K562 (cell line): Measurements from ENCODE around the gene MICAL2. TPM values are rescaled to one million over a fixed set of nuclear protein-coding genes. Genes with fewer than 3 reads are reported as not detected.

Experiments
- ATAC-seq: fragments of 200-7000 bp; cut with Tn5 transposase; 3 replicates; pipeline ENCODE4 v1.9.1; 2020; ENCODE audit warnings: moderate library complexity
- BruUV-seq: library from RNA; stranded (reverse); fragments of 400-500 nt; replicated peaks from 2 replicates; lab custom pipeline; 2021; lab: Mats Ljungman, UMichigan
- CTCF ChIA-PET: fragments of 300-600 bp; formaldehyde crosslinking; extraction: SDS; loops from one replicate; lab custom pipeline; 2021; ENCODE audit warnings: low intra/inter-chr PET ratio; lab: Yijun Ruan, JAX
- POLR2A ChIA-PET: fragments of 300-600, 350-650 bp; sonication (Branson Sonifier 250); formaldehyde crosslinking; extraction: SDS; loops from one replicate; lab custom pipeline; 2021; ENCODE audit warnings: antibody characterized with exemption, inconsistent platforms; lab: Yijun Ruan, JAX
- DNase-seq, 4 experiments: peaks; one replicate each; pipeline versions ENCODE4 v3.0.0 to v3.0.0-alpha.2; 2011 to 2018; ENCODE audit warnings: low spot score in 3 of 4, mixed read lengths in 3 of 4; ENCODE audit errors: extremely low read depth in 1 of 4
- FAIRE-seq: peaks from 2 replicates; lab custom pipeline; 2011; peaks lifted over from hg19 to GRCh38; lab: Jason Lieb, UNC
- H2AFZ ChIP-seq: 2 replicates; pipeline ENCODE4 v1.6.0; 2011; ENCODE audit warnings: low read depth, low read length, control low read depth, inconsistent platforms
- H3K27ac ChIP-seq: fragments of 200-600 bp; 3 replicates; pipeline ENCODE4 v1.8.0; 2011; ENCODE audit warnings: low read depth, mild to moderate bottlenecking, control low read depth, inconsistent platforms, low read length, moderate library complexity, mixed read lengths; ENCODE audit errors: extremely low read depth
- H3K27me3 ChIP-seq, 2 experiments: fragments of 300-600 bp in 1 of 2; 2 replicates in 1 of 2; 3 replicates in 1 of 2; pipeline versions ENCODE4 v1.6.0 to v1.8.0; 2011; ENCODE audit warnings: inconsistent platforms in 2 of 2, low read length in 2 of 2, mild to moderate bottlenecking in 1 of 2, mixed read lengths in 1 of 2, moderate library complexity in 1 of 2; ENCODE audit not compliant: control insufficient read depth in 2 of 2, insufficient read depth in 2 of 2
- H3K36me3 ChIP-seq: fragments of 300-600 bp; 3 replicates; pipeline ENCODE4 v1.8.0; 2011; ENCODE audit warnings: mild to moderate bottlenecking, low read length, inconsistent platforms; ENCODE audit not compliant: control insufficient read depth, insufficient read depth
- H3K4me1 ChIP-seq, 2 experiments: fragments of 200-600 bp in 1 of 2; replicated peaks in 1 of 2; 2 replicates in 1 of 2; 3 replicates in 1 of 2; pipeline versions ENCODE4 v1.5.1 to v1.8.0; 2011; ENCODE audit warnings: inconsistent platforms in 2 of 2, low read length in 2 of 2, mild to moderate bottlenecking in 1 of 2, mixed read lengths in 1 of 2, moderate library complexity in 1 of 2; ENCODE audit not compliant: control insufficient read depth in 2 of 2, insufficient read depth in 2 of 2
- H3K4me2 ChIP-seq: 2 replicates; pipeline ENCODE4 v1.6.1; 2011; ENCODE audit warnings: low read length, control low read depth, inconsistent platforms, mixed read lengths; ENCODE audit not compliant: insufficient read depth
- H3K4me3 ChIP-seq: fragments of 200-600 bp; sonication (generic), shearing (Covaris generic); 2 replicates; pipeline ENCODE4 v1.5.1; 2016; ENCODE audit warnings: control low read depth, inconsistent platforms
- H3K79me2 ChIP-seq: fragments of 200-600 bp; 3 replicates; pipeline ENCODE4 v1.8.0; 2011; ENCODE audit warnings: low read length, inconsistent platforms; ENCODE audit not compliant: control insufficient read depth, insufficient read depth
- H3K9ac ChIP-seq, 2 experiments: 2 replicates each; pipeline versions ENCODE4 v1.6.0 to v1.6.1; 2011; ENCODE audit warnings: low read depth in 2 of 2, low read length in 2 of 2, control low read depth in 1 of 2, inconsistent platforms in 1 of 2, mild to moderate bottlenecking in 1 of 2, mixed read lengths in 1 of 2; ENCODE audit not compliant: insufficient read depth in 1 of 2
- H3K9me1 ChIP-seq: one replicate; pipeline ENCODE4 v1.6.0; 2011; ENCODE audit warnings: inconsistent platforms, mild to moderate bottlenecking, low read length, moderate library complexity; ENCODE audit not compliant: control insufficient read depth, insufficient read depth
- H3K9me3 ChIP-seq: replicated peaks from 2 replicates; pipeline ENCODE4 v1.5.1; 2011; ENCODE audit warnings: low read depth, low read length, inconsistent platforms; ENCODE audit not compliant: control insufficient read depth, insufficient read depth
- H4K20me1 ChIP-seq: replicated peaks from 2 replicates; pipeline ENCODE4 v1.6.1; 2011; ENCODE audit warnings: low read length, inconsistent platforms, mixed read lengths; ENCODE audit not compliant: control insufficient read depth, insufficient read depth
- USF2 ChIP-seq: sonication (generic); formaldehyde crosslinking; IDR thresholded peaks from 2 replicates; pipeline ENCODE4 v1.5.0; 2020; ENCODE audit warnings: missing genetic modification reagents
- ZBTB33 ChIP-seq: sonication (generic); formaldehyde crosslinking; IDR thresholded peaks from 2 replicates; pipeline ENCODE4 v1.8.1; 2023; ENCODE audit warnings: mild to moderate bottlenecking, missing genetic modification reagents
- WGBS: fragments of 100-300 bp; shearing (Covaris generic); methylation state at CpG from one replicate; pipeline ENCODE4 v1.1.6; 2016; ENCODE audit warnings: low coverage, mixed read lengths; ENCODE audit not compliant: insufficient coverage; ENCODE audit errors: missing lambda C conversion rate; 5-methylcytosine and 5-hydroxymethylcytosine counted together
- in situ Hi-C: fragments of 300-500 bp; cut with MboI; formaldehyde crosslinking; loops from 4 replicates; pipeline ENCODE4 v1.15.0; 2018; ENCODE audit warnings: inconsistent platforms, mixed read lengths
- intact Hi-C: fragments of 100-400 bp; cut with micrococcal nuclease; formaldehyde crosslinking; loops from 2 replicates; pipeline ENCODE4 v1.14.2; 2022
- polyA plus RNA-seq, 8 experiments: library from polyadenylated mRNA; depleted of rRNA in 4 of 8; stranded (reverse) in 5 of 8; unstranded in 3 of 8; fragments of >200 nt; fragmentation: Nextera tagmentation in 2 of 8; fragmentation: Illumina TruSeq in 1 of 8; extraction: Ambion mirVana in 2 of 8; extraction: Trizol in 1 of 8; gene quantifications; 2 replicates each; pipeline versions ENCODE4 v1.2.1 to v1.2.3, GENCODE V29; 2011 to 2014; ENCODE audit warnings: inconsistent platforms in 1 of 8, missing spikeins in 1 of 8
- total RNA-seq, 7 experiments: library from RNA; depleted of rRNA in 6 of 7; stranded (reverse); fragments of >200 nt in 6 of 7; fragmentation: Illumina TruSeq in 2 of 7; extraction: Trizol in 2 of 7; gene quantifications; 2 replicates each; pipeline versions ENCODE4 v1.2.1 to v1.2.3, GENCODE V29; 2011 to 2021; ENCODE audit warnings: low replicate concordance in 1 of 7

Gene MICAL2
- total and polyA plus RNA-seq, 9 of the 15 experiments (the other 6 are each of a cell fraction or from before 2014, with no cell fraction given), result 4.7 to 64.2 (median 33.6) TPM

GRCh38 chr11:12245091-12245490 is 134.7 kb downstream of the MICAL2 start:
- Histone ChIP-seq H3K9ac (0 out of 4 replicates have a peak overlapping the region, but pooled peaks of 1 of the 2 experiments have one; percentile 37), H3K9me1 (no peaks in the 10 kb centered on the region), H3K4me3 (no peak overlapping the region), H3K79me2 (no peaks in the 10 kb centered on the region), H3K9me3 (no peaks in the 10 kb centered on the region), H2AFZ (no peak overlapping the region), H3K4me2 (no peak overlapping the region), H3K36me3 (peaks cover 21% of the 10 kb centered on the region), H4K20me1 (no peaks in the 10 kb centered on the region), H3K4me1 (peaks cover 12 to 17% of the 10 kb centered on the region in 2 experiments; a peak in 4 of 5 replicates), H3K27me3 (no peaks in the 10 kb centered on the region), H3K27ac (no peak overlapping the region)
- ChIA-PET POLR2A (no interaction called here), CTCF (no interaction called here)
- TF ChIP-seq ZBTB33 (CRISPR knock-in tag) (peak; percentile 98), USF2 (no peak)
- 56% methylated on average over 6 of the region's 6 CpGs for WGBS
- BruUV-seq, result no TSS peak
- FAIRE-seq (no peak), DNase-seq (no peak), ATAC-seq (peak; percentile 21; the same call in 1 of the 3 replicates)
- intact Hi-C loops (no loop called here), in situ Hi-C loops (no loop called here)
